GM11168 (cell line): ENCODE results near the gene TESK1.
"Not testable (repeated sequence)": the region's sequence is repeated elsewhere in the genome, so short reads cannot be mapped to it uniquely, and the experiment has no call there.

ENCODE experiments used
- in situ Hi-C: fragments of 300-500 bp; cut with MboI; formaldehyde crosslinking; loops from one replicate; pipeline ENCODE4 v1.12.0; 2022; ENCODE audit warnings: low sequenced_read_pairs; ENCODE audit not compliant: unreplicated experiment

The TESK1 gene

GRCh38 chr9:35579130-35579529 is 25.9 kb upstream of the TESK1 start:
- in situ Hi-C loops = no loop called here

GRCh38 chr9:35579659-35580227 is 25.3 kb upstream of the TESK1 start:
- in situ Hi-C loops = not testable (repeated sequence)

GRCh38 chr9:35583521-35583920 is 21.5 kb upstream of the TESK1 start:
- in situ Hi-C loops = not testable (repeated sequence)

DNA sequence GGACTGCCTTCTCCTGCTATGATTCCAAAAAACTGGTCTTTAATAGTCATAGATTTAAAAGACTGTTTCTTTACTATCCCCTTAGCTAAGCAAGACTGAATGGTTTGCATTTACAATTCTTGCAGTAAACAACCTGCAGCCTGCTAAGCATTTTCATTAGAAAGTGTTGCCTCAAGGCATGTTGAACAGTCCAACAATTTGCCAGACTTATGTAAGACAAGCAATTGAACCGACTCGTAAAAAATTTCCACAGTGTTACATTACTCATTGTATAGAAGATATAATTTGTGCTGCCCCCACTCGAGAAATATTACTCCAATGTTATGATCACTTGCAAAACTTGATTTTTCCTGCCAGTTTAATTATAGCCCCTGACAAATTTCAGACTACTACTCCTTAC is 20.4 kb upstream of the TESK1 start:
- in situ Hi-C loops = not testable (repeated sequence)

DNA sequence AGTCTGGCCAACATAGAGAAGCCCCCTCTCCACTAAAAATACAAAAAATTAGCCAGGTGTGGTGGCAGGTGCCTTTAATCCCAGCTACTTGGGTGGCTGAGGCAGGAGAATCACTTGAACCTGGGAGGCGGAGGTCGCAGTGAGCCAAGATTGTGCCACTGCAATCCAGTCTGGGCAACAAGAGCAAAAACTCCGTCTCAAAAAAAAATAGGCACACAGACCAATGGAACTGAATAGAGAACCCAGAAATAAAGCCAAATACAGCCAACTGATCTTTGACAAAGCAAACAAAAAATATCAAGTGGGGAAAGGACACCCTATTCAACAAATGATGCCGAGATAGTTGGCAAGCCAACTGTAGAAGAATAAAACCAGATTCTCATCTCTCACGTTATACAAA is 16.6 kb upstream of the TESK1 start:
- in situ Hi-C loops = not testable (repeated sequence)

- in situ Hi-C loops = no loop called here
Measured at GRCh38 chr9:35593581-35593980, 11.5 kb upstream of the TESK1 start.

- in situ Hi-C loops = no loop called here
Measured at GRCh38 chr9:35594471-35594870, 10.6 kb upstream of the TESK1 start.

DNA sequence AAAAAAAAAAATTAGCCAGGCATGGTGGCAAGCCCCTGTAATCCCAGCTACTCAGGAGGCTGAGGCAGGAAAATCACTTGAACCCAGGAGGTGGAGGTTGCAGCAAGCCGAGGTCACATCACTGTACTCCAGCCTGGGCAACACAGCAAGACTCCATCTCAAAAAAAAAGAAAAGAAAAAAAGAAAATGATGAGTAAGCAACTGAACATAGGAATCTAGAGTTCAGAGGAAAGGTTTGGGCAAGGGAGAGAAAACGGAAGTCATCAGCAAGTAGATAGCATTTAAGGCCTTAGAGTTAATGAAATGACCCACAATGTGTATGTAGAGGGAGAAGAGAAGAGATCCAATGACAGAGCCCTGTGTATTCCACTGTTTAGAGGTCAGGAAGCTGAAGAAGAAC is 8.2 kb upstream of the TESK1 start:
- in situ Hi-C loops = not testable (repeated sequence)

GRCh38 chr9:35598866-35599590 is 6.0 kb upstream of the TESK1 start:
- in situ Hi-C loops = no loop called here

GRCh38 chr9:35599763-35600604 is 5.1 kb upstream of the TESK1 start:
- in situ Hi-C loops = no loop called here

GRCh38 chr9:35603506-35603985 is 1.5 kb upstream of the TESK1 start:
- in situ Hi-C loops = no loop called here

GRCh38 chr9:35603986-35604577 is 980 bp upstream of the TESK1 start:
- in situ Hi-C loops = no loop called here

- in situ Hi-C loops = no loop called here
Measured at GRCh38 chr9:35605351-35606137, 482 bp downstream of the TESK1 start.

- in situ Hi-C loops = no loop called here
Measured at GRCh38 chr9:35606138-35606504, 1.1 kb downstream of the TESK1 start.

GRCh38 chr9:35606726-35607125 is 1.7 kb downstream of the TESK1 start:
- in situ Hi-C loops = no loop called here

DNA sequence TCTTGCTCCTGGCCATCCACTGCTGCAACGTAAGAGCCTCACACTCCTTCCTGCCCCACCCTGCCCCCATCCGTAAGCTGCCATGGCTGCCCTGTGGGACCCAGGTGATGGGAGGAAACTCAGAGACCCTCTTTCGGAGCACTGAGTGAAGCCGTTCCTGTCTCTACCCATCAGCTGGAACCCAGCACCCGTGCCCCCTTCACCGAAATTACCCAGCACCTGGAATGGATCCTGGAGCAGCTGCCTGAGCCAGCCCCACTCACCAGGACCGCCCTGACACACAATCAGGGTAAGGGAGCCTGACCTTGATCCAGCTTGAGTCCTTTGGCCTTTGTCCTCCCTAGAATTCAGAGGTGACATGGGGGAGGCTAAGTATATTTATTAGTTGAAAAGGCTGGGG is 3.2 kb downstream of the TESK1 start:
- in situ Hi-C loops = no loop called here

- in situ Hi-C loops = no loop called here
Measured at GRCh38 chr9:35609001-35609819, 4.1 kb downstream of the TESK1 start.

- in situ Hi-C loops = no loop called here
Measured at GRCh38 chr9:35609820-35610163, 4.7 kb downstream of the TESK1 start.

GRCh38 chr9:35611230-35611797 is 6.3 kb downstream of the TESK1 start:
- in situ Hi-C loops = no loop called here
